T-helper 1 cell treated with Interleukin-12 subunit alpha and Interleukin-12 subunit beta and Interleukin-4 antibody, amounts not matched to agents 30 μg/mL and 1 μg/mL, for 36 hours (primary cell): ENCODE measurements around the gene APLNR.

ENCODE experiments used
- H3K27ac Mint-ChIP-seq: one replicate; pipeline ENCODE4 v1.8.0; 2021; ENCODE audit warnings: mild to moderate bottlenecking, mixed read lengths
- H3K27me3 Mint-ChIP-seq: one replicate; pipeline ENCODE4 v1.8.0; 2021; ENCODE audit warnings: low read depth, mixed read lengths
- H3K36me3 Mint-ChIP-seq: one replicate; pipeline ENCODE4 v1.8.0; 2021; ENCODE audit warnings: low read depth, mixed read lengths
- H3K4me1 Mint-ChIP-seq: one replicate; pipeline ENCODE4 v1.8.0; 2021; ENCODE audit warnings: low read depth, mixed read lengths
- H3K4me3 Mint-ChIP-seq: one replicate; pipeline ENCODE4 v1.8.0; 2021; ENCODE audit warnings: mild to moderate bottlenecking, moderate library complexity, mixed read lengths
- H3K9me3 Mint-ChIP-seq: one replicate; pipeline ENCODE4 v1.8.0; 2021; ENCODE audit warnings: mixed read lengths

The APLNR gene

DNA sequence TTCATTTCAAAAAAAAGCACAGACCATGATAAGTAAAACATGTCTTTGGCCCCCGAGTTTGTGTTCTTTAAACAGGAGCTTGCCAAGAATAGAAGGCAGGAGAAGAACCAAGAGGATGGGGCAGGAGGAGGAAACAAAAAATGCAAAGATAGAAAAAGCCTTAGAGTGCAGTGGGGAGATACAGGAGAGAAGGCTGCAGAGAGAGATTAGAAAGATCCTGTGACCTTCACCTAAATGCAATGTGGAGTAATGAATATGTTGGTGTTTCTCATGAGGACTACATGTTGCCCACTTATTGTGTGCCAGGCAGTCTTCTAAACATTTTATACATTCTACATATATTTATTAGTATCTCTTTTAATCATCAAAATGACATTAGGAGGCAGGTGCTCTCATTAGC, 2.3 kb upstream of the APLNR start:
- H3K27ac Mint-ChIP-seq: no peak overlapping the region
- no peaks in the 10 kb centered on the region for H3K9me3 Mint-ChIP-seq
- peaks cover 12% of the 10 kb centered on the region for H3K27me3 Mint-ChIP-seq
- no peak overlapping the region for H3K4me3 Mint-ChIP-seq
- H3K36me3 Mint-ChIP-seq: no peaks in the 10 kb centered on the region
- H3K4me1 Mint-ChIP-seq: no peaks in the 10 kb centered on the region

DNA sequence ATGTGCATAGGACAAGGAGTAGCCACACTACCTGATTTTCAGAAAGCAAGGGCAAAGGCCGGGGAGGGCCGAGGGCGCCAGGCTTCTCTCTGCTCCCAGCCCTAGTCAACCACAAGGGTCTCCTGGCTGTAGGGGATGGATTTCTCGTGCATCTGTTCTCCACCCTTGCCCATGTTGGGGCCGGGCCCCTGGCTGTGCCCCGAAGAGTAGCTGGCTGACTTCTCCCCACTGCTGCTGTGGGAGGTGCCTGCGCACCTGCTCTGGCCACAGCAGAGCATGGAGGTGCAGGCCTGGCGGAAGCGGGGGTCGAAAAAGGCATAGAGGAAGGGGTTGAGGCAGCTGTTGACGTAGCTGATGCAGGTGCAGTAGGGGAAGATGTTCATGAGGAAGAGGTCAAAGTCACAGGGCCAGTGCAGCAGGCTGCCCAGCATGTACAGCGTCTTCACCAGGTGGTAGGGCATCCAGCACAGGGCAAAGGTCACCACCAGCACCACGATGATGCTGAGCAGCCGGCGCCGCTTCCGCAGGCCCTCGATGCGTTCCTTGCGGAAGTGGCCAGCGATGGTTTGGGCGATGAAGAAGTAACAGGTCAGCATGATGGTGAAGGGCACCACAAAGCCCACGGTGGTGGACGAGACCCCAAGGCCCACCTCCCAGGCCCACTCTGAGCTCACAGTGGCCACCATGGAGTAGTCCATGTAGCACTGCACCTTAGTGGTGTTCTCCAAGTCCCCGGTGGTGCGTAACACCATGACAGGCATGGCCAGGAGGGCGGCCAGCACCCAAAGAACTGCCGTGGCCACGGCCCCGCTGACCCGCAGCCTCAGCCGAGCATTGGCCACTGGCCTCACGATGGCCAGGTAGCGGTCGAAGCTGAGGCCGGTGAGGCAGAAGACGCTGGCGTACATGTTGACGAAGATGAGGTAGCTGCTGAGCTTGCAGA, 1.0 kb downstream of the APLNR start:
- no peaks in the 10 kb centered on the region for H3K9me3 Mint-ChIP-seq
- no peak overlapping the region for H3K4me3 Mint-ChIP-seq
- no peak overlapping the region for H3K27ac Mint-ChIP-seq
- H3K27me3 Mint-ChIP-seq: peaks cover 42% of the 10 kb centered on the region
- H3K36me3 Mint-ChIP-seq: no peaks in the 10 kb centered on the region
- H3K4me1 Mint-ChIP-seq: no peaks in the 10 kb centered on the region

DNA sequence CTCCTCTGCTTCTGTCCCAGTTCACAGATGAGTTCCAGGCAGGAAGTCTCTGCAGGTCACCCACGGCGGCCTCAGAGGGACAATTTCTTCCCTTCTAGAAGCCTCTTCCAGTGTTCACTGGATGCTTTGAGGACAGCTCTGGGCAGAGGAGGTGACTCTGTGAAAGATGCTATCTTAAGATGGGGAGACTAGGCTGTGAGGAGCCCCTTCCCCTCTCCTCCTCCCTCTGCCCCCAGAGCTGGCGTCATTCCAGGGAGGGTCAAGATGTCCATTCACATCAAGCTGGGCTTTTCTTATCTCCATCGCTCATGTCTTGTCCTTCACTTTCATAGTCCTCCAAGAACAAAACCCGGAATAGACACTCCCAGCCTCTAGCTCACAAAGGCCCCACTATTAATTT, 3.3 kb downstream of the APLNR start:
- H3K9me3 Mint-ChIP-seq: no peaks in the 10 kb centered on the region
- H3K4me3 Mint-ChIP-seq: no peak overlapping the region
- H3K27ac Mint-ChIP-seq: no peak overlapping the region
- no peaks in the 10 kb centered on the region for H3K4me1 Mint-ChIP-seq
- H3K27me3 Mint-ChIP-seq: peaks cover 56% of the 10 kb centered on the region
- no peaks in the 10 kb centered on the region for H3K36me3 Mint-ChIP-seq

DNA sequence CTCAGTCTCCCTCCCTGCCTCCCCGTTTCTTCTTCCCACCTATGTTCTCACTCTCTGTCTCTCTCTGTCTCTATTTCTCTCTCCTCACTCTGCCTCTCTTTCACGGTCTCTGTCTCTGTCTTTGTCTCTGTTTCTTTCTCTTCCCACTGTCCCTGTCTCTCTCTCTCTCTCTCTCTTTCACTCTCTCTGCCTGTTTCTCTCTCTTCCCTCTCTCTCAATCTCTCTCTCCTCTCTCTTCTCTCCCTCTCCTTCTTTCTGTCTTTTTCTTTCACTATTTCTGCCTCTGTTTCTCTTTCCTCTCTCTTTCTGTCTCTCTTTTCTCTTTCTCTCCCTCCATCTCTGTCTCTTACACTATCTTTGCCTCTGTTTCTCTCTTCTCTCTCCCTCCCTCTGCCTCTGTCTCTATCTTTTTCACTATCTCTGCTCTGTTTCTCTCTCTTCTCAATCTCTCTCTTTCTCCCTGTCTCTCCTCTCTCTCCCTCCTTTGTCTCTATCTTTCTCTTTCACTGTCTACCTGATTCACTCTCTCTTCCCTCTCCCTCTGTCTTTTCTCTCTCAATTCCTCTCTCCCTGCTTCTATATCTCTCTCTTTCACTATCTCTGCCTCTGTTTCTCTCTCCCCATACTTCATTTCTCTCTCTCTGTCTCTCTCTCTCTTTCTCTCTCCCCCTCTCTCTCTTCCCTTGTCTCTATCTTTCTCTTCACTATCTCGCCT, 5.4 kb downstream of the APLNR start:
- H3K4me3 Mint-ChIP-seq: no peak overlapping the region
- no peaks in the 10 kb centered on the region for H3K4me1 Mint-ChIP-seq
- H3K9me3 Mint-ChIP-seq: no peaks in the 10 kb centered on the region
- H3K27me3 Mint-ChIP-seq: peaks cover 47% of the 10 kb centered on the region
- H3K36me3 Mint-ChIP-seq: no peaks in the 10 kb centered on the region
- H3K27ac Mint-ChIP-seq: no peak overlapping the region

DNA sequence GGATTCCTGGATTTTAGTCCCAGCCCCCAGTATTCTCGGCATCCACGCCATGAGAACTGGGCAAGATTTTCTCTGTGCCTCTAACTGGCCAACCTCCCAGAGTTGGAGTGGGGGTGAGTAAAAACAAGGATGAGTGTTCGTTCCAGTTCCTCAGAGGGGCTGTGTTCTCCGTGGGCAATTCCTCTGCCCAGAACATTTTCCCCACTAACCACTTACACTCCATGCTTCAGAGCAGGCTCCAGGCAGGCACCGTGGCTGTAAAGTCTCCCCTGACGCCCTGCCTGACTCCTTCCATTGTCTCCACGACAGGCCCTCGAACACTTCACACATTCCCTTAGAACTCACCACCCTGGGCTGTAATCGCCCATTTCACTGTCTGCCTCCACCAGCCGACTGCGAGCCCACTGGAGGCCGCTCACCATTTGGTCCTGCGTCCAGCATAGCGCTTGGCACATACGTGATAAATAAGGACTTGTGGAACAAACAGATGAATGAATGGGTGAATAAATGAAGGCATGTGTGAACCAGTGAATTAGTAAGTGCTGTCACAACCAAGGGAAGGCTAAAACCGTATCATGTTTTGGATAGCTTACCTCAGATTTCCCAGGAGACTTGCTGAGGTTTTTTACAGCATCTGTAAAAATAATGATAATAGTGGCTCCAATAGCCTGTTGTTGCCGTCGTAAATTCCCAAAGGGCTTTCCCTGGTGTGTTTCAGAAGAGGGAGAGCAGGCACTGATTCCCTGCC, 6.1 kb downstream of the APLNR start:
- Mint-ChIP-seq H3K36me3 (no peaks in the 10 kb centered on the region), H3K27me3 (peaks cover 47% of the 10 kb centered on the region), H3K27ac (no peak overlapping the region), H3K9me3 (no peaks in the 10 kb centered on the region), H3K4me3 (no peak overlapping the region), H3K4me1 (no peaks in the 10 kb centered on the region)

DNA sequence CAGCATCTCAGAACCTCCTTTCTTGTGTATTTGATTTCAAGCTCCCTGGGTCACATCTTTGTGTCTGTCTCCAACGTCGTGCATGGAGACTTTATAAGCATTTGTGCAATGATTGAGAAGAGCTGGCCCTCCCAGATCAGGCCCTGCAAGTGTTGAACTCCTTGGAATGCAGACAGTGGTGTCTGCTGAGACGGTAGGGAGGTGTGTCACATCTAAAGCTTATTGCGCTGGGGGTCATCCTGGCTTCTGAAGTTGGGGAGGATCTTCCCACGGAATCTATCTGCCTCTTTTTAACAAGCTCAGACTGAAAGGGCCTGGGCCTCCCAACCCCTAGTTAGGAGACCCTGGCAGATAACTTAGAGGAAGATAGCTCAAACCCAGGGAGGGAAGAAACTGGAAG, 6.7 kb downstream of the APLNR start:
- peaks cover 47% of the 10 kb centered on the region for H3K27me3 Mint-ChIP-seq
- H3K9me3 Mint-ChIP-seq: no peaks in the 10 kb centered on the region
- no peaks in the 10 kb centered on the region for H3K4me1 Mint-ChIP-seq
- H3K27ac Mint-ChIP-seq: no peak overlapping the region
- H3K36me3 Mint-ChIP-seq: no peaks in the 10 kb centered on the region
- H3K4me3 Mint-ChIP-seq: no peak overlapping the region

DNA sequence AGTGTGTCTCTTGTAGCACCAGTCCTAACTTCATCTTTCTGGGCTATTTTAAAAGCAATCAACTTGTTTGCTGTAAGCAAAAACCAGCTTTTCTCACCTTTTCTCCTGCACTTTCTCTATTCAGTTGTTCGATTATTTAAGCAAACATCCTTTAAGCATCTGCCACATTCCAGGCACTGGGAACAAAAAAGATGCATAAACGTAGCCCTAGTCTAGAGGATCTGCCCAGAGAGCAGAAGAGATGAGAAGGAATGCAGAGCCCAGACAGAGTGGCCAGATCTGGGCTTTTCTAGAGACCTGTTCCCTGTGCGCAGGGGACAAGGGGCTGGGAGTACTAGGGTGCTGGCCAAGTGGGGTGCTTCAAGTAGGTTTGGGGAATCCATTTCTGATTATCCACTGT, 8.4 kb downstream of the APLNR start:
- H3K9me3 Mint-ChIP-seq: no peaks in the 10 kb centered on the region
- H3K4me3 Mint-ChIP-seq: no peak overlapping the region
- H3K4me1 Mint-ChIP-seq: no peaks in the 10 kb centered on the region
- peaks cover 38% of the 10 kb centered on the region for H3K27me3 Mint-ChIP-seq
- H3K36me3 Mint-ChIP-seq: no peaks in the 10 kb centered on the region
- no peak overlapping the region for H3K27ac Mint-ChIP-seq

DNA sequence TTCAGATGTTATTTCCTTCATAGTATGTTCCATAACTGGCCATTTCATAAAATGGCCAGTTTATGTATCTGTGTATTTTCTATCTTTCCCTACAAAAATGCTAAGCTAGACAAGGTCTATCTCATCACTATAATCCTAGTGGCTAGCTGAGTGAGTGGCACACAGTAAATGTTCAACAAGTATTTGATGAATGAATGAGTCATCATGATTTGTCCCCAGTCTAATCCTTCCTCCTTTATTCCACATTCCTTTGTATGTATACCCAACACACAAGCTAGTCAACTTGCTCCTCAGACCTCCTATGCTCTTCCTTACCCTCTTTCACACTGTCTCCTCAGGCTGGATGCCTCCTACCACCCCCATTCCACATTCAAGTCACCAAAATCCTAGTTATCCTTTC, 12.5 kb downstream of the APLNR start:
- Mint-ChIP-seq H3K9me3 (no peaks in the 10 kb centered on the region), H3K4me1 (no peaks in the 10 kb centered on the region), H3K36me3 (no peaks in the 10 kb centered on the region), H3K27me3 (no peaks in the 10 kb centered on the region), H3K4me3 (no peak overlapping the region), H3K27ac (no peak overlapping the region)

DNA sequence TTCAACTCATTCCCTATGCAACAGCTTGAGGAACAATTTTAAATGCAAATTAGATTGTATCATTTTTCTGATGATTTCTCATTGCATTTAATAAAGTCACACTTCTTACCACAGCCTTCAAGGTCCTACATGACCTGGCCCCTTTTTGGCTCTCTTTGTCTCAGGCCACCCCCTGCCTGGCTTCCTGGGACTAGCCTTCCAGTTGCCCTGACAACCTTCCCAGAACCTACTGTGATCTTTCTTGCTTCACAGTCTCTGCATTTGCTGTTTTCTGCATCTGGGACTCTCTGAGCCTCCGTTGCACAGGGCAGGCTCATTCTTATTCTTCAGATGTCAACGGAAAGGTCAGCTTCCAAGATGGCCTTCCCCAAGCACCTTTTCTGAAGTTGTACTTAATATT, 12.9 kb downstream of the APLNR start:
- Mint-ChIP-seq H3K27ac (no peak overlapping the region), H3K9me3 (no peaks in the 10 kb centered on the region), H3K4me1 (no peaks in the 10 kb centered on the region), H3K27me3 (no peaks in the 10 kb centered on the region), H3K4me3 (no peak overlapping the region), H3K36me3 (no peaks in the 10 kb centered on the region)

DNA sequence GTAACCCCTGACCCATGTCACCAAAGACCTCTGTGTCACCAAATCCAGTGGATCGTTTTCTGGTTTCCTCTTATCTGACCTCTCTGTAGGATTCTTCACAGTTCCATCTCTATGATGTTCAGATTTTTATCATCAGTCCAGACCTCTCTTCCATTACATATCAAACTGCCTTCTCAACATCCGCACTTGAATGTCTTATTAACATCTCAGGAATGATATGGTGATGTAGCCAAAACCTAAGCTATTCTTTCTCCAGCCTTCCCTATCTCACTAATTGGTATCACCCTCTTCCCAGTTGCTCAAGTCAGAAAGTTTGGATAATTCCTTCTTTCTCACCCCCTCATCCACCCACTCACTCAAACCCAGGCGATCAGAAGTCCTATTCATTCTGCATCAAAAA, 13.4 kb downstream of the APLNR start:
- Mint-ChIP-seq H3K36me3 (no peaks in the 10 kb centered on the region), H3K4me3 (no peak overlapping the region), H3K27ac (no peak overlapping the region), H3K9me3 (no peaks in the 10 kb centered on the region), H3K27me3 (no peaks in the 10 kb centered on the region), H3K4me1 (no peaks in the 10 kb centered on the region)

DNA sequence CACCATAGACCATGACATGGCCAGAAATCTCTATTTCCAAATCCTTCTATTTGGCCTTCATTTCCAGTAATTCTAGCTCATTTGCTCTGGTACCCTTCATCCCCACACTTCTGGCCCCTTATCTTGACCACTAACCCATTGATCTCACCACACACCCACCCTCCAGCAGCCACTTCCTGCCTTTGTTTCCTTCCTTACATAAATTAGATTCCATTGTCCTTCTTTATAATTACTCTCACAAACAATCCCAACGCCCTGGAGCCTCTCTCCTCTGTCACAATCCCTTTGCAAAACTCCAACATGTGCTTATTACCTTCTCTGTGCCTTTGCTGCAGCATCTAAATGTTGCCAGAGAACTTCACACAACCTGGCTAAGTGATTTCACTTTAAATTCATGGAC, 14.8 kb downstream of the APLNR start:
- Mint-ChIP-seq H3K36me3 (no peaks in the 10 kb centered on the region), H3K27me3 (no peaks in the 10 kb centered on the region), H3K4me3 (no peak overlapping the region), H3K27ac (no peak overlapping the region), H3K9me3 (no peaks in the 10 kb centered on the region), H3K4me1 (no peaks in the 10 kb centered on the region)

DNA sequence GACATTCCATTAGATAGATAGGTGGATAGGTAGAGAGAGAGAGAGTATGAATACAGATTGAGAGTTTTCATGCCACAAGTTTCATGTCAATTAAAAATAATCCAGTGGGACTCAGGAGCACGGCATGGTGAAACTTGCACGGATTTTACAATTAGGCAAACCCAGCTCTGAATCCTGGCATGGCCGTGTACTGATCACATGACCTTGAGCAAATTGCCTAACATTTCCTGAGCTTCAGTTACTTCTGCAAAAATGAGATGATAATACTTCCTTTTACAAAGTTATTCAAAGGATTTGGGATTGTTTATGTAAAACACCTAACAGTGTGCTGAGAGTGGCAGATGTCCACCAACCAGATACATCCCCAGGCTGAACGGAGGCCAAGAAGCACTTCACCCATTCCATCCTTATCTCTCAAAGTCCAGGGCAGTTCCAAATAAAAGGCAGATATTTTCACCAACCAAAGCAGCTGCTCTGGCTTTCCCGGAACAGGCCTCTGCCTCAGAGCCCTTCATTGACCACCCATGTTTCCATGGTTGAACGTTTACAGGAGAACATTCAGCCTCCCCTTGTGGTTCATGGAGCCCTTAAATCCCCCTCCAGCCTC, 17.9 kb downstream of the APLNR start:
- Mint-ChIP-seq H3K27ac (no peak overlapping the region), H3K27me3 (no peaks in the 10 kb centered on the region), H3K4me3 (no peak overlapping the region)

DNA sequence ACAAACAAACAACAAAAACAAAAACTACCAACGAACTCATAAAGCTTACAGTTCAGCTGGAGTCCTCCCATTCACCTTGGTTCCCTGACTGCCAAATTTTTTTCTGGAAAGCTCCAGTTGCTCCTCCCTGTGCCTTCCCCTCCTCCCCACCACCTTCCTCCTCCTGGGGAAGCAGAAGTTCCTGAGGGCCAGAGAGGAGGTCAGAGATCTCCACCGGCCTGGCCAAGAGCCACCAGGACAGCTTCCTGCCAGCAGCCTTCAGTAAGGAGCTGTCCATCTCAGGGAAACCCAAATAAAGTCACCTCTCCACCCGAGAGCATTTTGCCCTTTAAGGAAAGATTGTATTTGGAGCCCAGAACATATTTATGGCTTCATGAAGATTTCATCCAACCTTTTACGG, 20.0 kb downstream of the APLNR start:
- no peaks in the 10 kb centered on the region for H3K27me3 Mint-ChIP-seq
- H3K9me3 Mint-ChIP-seq: no peaks in the 10 kb centered on the region
- no peak overlapping the region for H3K27ac Mint-ChIP-seq
- no peak overlapping the region for H3K4me3 Mint-ChIP-seq
- no peaks in the 10 kb centered on the region for H3K36me3 Mint-ChIP-seq
- H3K4me1 Mint-ChIP-seq: no peaks in the 10 kb centered on the region

More for the DNA sequence above, 17.9 kb downstream of the APLNR start:
- Mint-ChIP-seq H3K9me3 (no peaks in the 10 kb centered on the region), H3K36me3 (no peaks in the 10 kb centered on the region), H3K4me1 (no peaks in the 10 kb centered on the region)

DNA sequence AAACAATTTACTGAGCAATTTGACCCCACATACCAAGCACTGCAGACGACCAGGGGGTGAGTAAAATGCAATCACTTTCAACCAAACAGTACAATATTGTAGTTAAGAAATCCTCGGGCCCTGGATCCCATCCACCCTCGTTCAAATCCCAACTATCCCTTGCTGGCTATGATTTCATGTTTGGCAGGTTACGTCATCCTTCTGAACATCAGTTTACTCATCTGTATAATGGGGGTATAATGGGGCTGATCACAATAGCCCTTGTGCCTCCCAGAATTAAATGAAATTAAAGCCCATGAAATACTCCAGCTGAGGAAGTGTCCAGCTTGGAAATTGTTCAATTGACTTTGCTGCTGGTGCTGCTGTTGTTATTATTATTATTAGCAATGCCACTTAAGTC, 20.6 kb downstream of the APLNR start:
- no peak overlapping the region for H3K27ac Mint-ChIP-seq
- H3K36me3 Mint-ChIP-seq: no peaks in the 10 kb centered on the region
- no peaks in the 10 kb centered on the region for H3K4me1 Mint-ChIP-seq
- no peak overlapping the region for H3K4me3 Mint-ChIP-seq
- no peaks in the 10 kb centered on the region for H3K27me3 Mint-ChIP-seq
- H3K9me3 Mint-ChIP-seq: no peaks in the 10 kb centered on the region
